H9 (cell line): Measurements from ENCODE around the gene DPF3. TPM values are rescaled to one million over a fixed set of nuclear protein-coding genes. Genes with fewer than 3 reads are reported as not detected.

Experiments
- DNase-seq: peaks from one replicate; pipeline ENCODE4 v3.0.0-alpha.2; 2017
- H2AFZ ChIP-seq: one replicate; pipeline ENCODE4 v1.6.1; 2013; ENCODE audit warnings: mild to moderate bottlenecking, low read length, control low read depth, moderate library complexity
- H2AK5ac ChIP-seq: 2 replicates; pipeline ENCODE4 v1.6.1; 2013; ENCODE audit warnings: low read length, control low read depth, mixed read lengths; ENCODE audit not compliant: insufficient read length
- H2BK120ac ChIP-seq: one replicate; pipeline ENCODE4 v1.6.1; 2013; ENCODE audit warnings: low read depth, mild to moderate bottlenecking, low read length, control low read depth, inconsistent platforms; ENCODE audit not compliant: poor library complexity, severe bottlenecking
- H2BK12ac ChIP-seq: 2 replicates; pipeline ENCODE4 v1.6.1; 2013; ENCODE audit warnings: low read length, control low read depth, mixed read lengths, low read depth; ENCODE audit not compliant: insufficient read length
- H2BK15ac ChIP-seq: 2 replicates; pipeline ENCODE4 v1.6.1; 2013; ENCODE audit warnings: low read depth, low read length, control low read depth
- H2BK20ac ChIP-seq: one replicate; pipeline ENCODE4 v1.6.1; 2013; ENCODE audit warnings: low read depth, mild to moderate bottlenecking, low read length, control low read depth, inconsistent platforms; ENCODE audit not compliant: poor library complexity, severe bottlenecking
- H2BK5ac ChIP-seq: 2 replicates; pipeline ENCODE4 v1.6.1; 2013; ENCODE audit warnings: low read length, control low read depth, mixed read lengths; ENCODE audit not compliant: insufficient read length
- H3K14ac ChIP-seq: 2 replicates; pipeline ENCODE4 v1.6.1; 2013; ENCODE audit warnings: low read length, control low read depth; ENCODE audit not compliant: insufficient read depth
- H3K18ac ChIP-seq: 2 replicates; pipeline ENCODE4 v1.6.1; 2013; ENCODE audit warnings: low read depth, mild to moderate bottlenecking, mixed read lengths, low read length, control low read depth; ENCODE audit not compliant: insufficient read length
- H3K23ac ChIP-seq: 2 replicates; pipeline ENCODE4 v1.6.1; 2013; ENCODE audit warnings: low read length, control low read depth, mixed read lengths, low read depth; ENCODE audit not compliant: insufficient read length
- H3K23me2 ChIP-seq: 2 replicates; pipeline ENCODE4 v1.6.1; 2013; ENCODE audit warnings: low read depth, mild to moderate bottlenecking, mixed read lengths, low read length, control low read depth; ENCODE audit not compliant: insufficient read length, poor library complexity, severe bottlenecking
- H3K27ac ChIP-seq: 2 replicates; pipeline ENCODE4 v1.5.1; 2013; ENCODE audit warnings: low read length, control low read depth, mixed read lengths, low read depth; ENCODE audit not compliant: insufficient read length
- H3K27me3 ChIP-seq: 2 replicates; pipeline ENCODE4 v1.6.1; 2013; ENCODE audit warnings: low read length, control low read depth, inconsistent platforms; ENCODE audit not compliant: insufficient read depth
- H3K4ac ChIP-seq: 2 replicates; pipeline ENCODE4 v1.6.1; 2013; ENCODE audit warnings: low read depth, mild to moderate bottlenecking, control low read depth, inconsistent platforms, low read length, moderate library complexity
- H3K4me1 ChIP-seq: 2 replicates; pipeline ENCODE4 v1.6.1; 2013; ENCODE audit warnings: low read length, control low read depth, inconsistent platforms; ENCODE audit not compliant: insufficient read depth
- H3K4me2 ChIP-seq: 2 replicates; pipeline ENCODE4 v1.6.1; 2013; ENCODE audit warnings: low read length, control low read depth, mixed read lengths; ENCODE audit not compliant: insufficient read length, insufficient read depth
- H3K56ac ChIP-seq: 2 replicates; pipeline ENCODE4 v1.6.1; 2013; ENCODE audit warnings: low read depth, mild to moderate bottlenecking, mixed read lengths, low read length, control low read depth; ENCODE audit not compliant: insufficient read length
- H3K79me1 ChIP-seq: 2 replicates; pipeline ENCODE4 v1.6.1; 2013; ENCODE audit warnings: low read depth, mild to moderate bottlenecking, moderate library complexity, low read length, control low read depth, inconsistent platforms; ENCODE audit not compliant: insufficient read depth, poor library complexity, severe bottlenecking
- H3K79me2 ChIP-seq: 2 replicates; pipeline ENCODE4 v1.6.1; 2013; ENCODE audit warnings: low read length, control low read depth, inconsistent platforms; ENCODE audit not compliant: insufficient read depth
- H3K9ac ChIP-seq: 2 replicates; pipeline ENCODE4 v1.6.1; 2013; ENCODE audit warnings: low read length, control low read depth, mixed read lengths; ENCODE audit not compliant: insufficient read length; ENCODE audit errors: extremely low read depth
- H3K9me3 ChIP-seq: one replicate; pipeline ENCODE4 v1.6.1; 2013; ENCODE audit warnings: low read depth, low read length, inconsistent platforms; ENCODE audit not compliant: control insufficient read depth
- H3T11ph ChIP-seq: one replicate; pipeline ENCODE4 v1.6.1; 2013; ENCODE audit warnings: mild to moderate bottlenecking, low read length, control low read depth, inconsistent platforms
- H4K20me1 ChIP-seq: one replicate; pipeline ENCODE4 v1.6.1; 2013; ENCODE audit not compliant: control insufficient read depth, insufficient read length, insufficient read depth
- H4K5ac ChIP-seq: 2 replicates; pipeline ENCODE4 v1.6.1; 2013; ENCODE audit warnings: low read depth, mild to moderate bottlenecking, mixed read lengths, low read length, control low read depth; ENCODE audit not compliant: insufficient read length
- H4K8ac ChIP-seq: replicated peaks from 2 replicates; pipeline ENCODE4 v1.6.1; 2013; ENCODE audit warnings: low read length, control low read depth, mixed read lengths, low read depth; ENCODE audit not compliant: insufficient read length
- H4K91ac ChIP-seq: 2 replicates; pipeline ENCODE4 v1.6.1; 2013; ENCODE audit warnings: low read depth, mild to moderate bottlenecking, moderate library complexity, mixed read lengths, low read length, control low read depth; ENCODE audit not compliant: insufficient read length
- H3K27ac Mint-ChIP-seq, 3 experiments: 2 replicates in 2 of 3; 3 replicates in 1 of 3; pipeline ENCODE4 v1.8.0; 2020 to 2021; ENCODE audit warnings: mixed read lengths in 3 of 3, mild to moderate bottlenecking in 1 of 3, moderate library complexity in 1 of 3
- H3K27me3 Mint-ChIP-seq: 2 replicates; pipeline ENCODE4 v1.8.0; 2021; ENCODE audit warnings: low read depth, mild to moderate bottlenecking, moderate library complexity, mixed read lengths
- H3K36me3 Mint-ChIP-seq, 3 experiments: 2 replicates in 2 of 3; 3 replicates in 1 of 3; pipeline ENCODE4 v1.8.0; 2020 to 2021; ENCODE audit warnings: low read depth in 3 of 3, mixed read lengths in 3 of 3; ENCODE audit not compliant: insufficient read depth in 1 of 3
- H3K4me1 Mint-ChIP-seq, 2 experiments: 2 replicates each; pipeline ENCODE4 v1.8.0; 2020; ENCODE audit warnings: mixed read lengths in 2 of 2
- H3K4me3 Mint-ChIP-seq, 2 experiments: 2 replicates in 1 of 2; 3 replicates in 1 of 2; pipeline ENCODE4 v1.8.0; 2020 to 2021; ENCODE audit warnings: mild to moderate bottlenecking in 2 of 2, mixed read lengths in 2 of 2, moderate library complexity in 1 of 2
- H3K9me3 Mint-ChIP-seq, 2 experiments: 2 replicates in 1 of 2; 3 replicates in 1 of 2; pipeline ENCODE4 v1.8.0; 2020; ENCODE audit warnings: mild to moderate bottlenecking in 2 of 2, mixed read lengths in 2 of 2, moderate library complexity in 1 of 2
- WGBS: extraction: QIAGEN DNeasy Blood & Tissue Kit; methylation state at CpG from one replicate; pipeline ENCODE4 v1.1.7; 2013; ENCODE audit warnings: missing lambda C conversion rate, low lambda C conversion rate, mixed read lengths; ENCODE audit not compliant: insufficient read length; ENCODE audit errors: extremely low coverage; 5-methylcytosine and 5-hydroxymethylcytosine counted together
- total RNA-seq: library from RNA; stranded (reverse); gene quantifications from 2 replicates; pipeline ENCODE4 v1.2.1, GENCODE V29; 2021
- TF ChIP-seq, protein P1 (sequence below): fragments of 200-600 bp; sonication (generic); conservative IDR thresholded peaks from 3 replicates; pipeline ENCODE4 v1.8.0; 2021; ENCODE audit warnings: antibody characterized with exemption, mild to moderate bottlenecking

DPF3 gene
- total RNA-seq, 1 experiment from 2014 or later = not detected

DNA sequence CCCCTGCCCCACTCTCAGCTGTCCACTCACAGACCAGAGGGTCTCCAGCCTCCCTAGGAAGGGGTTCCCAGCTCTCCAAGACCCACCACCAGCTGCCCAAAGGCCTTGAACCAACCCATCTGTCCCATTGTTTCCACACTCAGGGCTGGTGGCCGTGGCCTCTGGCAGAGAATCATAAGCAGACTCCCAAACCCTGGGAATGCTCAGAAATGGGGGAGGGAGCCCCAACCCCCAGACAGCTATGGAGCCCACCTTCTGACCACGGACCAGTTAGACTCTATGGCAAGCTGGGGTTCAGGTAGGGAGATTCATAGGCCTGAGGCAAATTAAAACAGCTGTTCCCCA is 280.0 kb downstream of the DPF3 start:
- Histone ChIP-seq H4K91ac (no peak overlapping the region), H3K18ac (no peak overlapping the region), H3K56ac (no peak overlapping the region), H2BK20ac (no peak overlapping the region), H3K14ac (no peak overlapping the region), H3K27ac (no peak overlapping the region), H2BK120ac (no peak overlapping the region), H3K4me2 (no peak overlapping the region), H3K9me3 (no peaks in the 10 kb centered on the region), H2AK5ac (no peak overlapping the region), H4K8ac (no peak overlapping the region), H2BK5ac (no peak overlapping the region), H3K4ac (no peak overlapping the region), H3K23me2 (no peaks in the 10 kb centered on the region), H3K79me2 (no peaks in the 10 kb centered on the region), H4K20me1 (no peaks in the 10 kb centered on the region), H3K4me1 (peaks cover 4% of the 10 kb centered on the region; the same call in 1 of the 2 replicates), H2AFZ (no peak overlapping the region), H3K79me1 (no peaks in the 10 kb centered on the region), H2BK15ac (no peak overlapping the region), H3K23ac (no peak overlapping the region), H3T11ph (no peak overlapping the region), H4K5ac (no peak overlapping the region), H3K27me3 (no peaks in the 10 kb centered on the region), H2BK12ac (no peak overlapping the region), H3K9ac (no peak overlapping the region)
- Mint-ChIP-seq H3K9me3 (no peaks in the 10 kb centered on the region), H3K4me1 (peaks cover 5 to 19% of the 10 kb centered on the region in 2 experiments; a peak in 3 of 4 replicates), H3K27ac (peak overlapping the region in 1 of 3 experiments; percentile 17; a peak in 1 of 7 replicates), H3K4me3 (no peak overlapping the region), H3K27me3 (peaks cover 7% of the 10 kb centered on the region), H3K36me3 (no peaks in the 10 kb centered on the region; a peak in 1 of 7 replicates)
- DNase-seq = no peak
- TF ChIP-seq, protein P1, sequence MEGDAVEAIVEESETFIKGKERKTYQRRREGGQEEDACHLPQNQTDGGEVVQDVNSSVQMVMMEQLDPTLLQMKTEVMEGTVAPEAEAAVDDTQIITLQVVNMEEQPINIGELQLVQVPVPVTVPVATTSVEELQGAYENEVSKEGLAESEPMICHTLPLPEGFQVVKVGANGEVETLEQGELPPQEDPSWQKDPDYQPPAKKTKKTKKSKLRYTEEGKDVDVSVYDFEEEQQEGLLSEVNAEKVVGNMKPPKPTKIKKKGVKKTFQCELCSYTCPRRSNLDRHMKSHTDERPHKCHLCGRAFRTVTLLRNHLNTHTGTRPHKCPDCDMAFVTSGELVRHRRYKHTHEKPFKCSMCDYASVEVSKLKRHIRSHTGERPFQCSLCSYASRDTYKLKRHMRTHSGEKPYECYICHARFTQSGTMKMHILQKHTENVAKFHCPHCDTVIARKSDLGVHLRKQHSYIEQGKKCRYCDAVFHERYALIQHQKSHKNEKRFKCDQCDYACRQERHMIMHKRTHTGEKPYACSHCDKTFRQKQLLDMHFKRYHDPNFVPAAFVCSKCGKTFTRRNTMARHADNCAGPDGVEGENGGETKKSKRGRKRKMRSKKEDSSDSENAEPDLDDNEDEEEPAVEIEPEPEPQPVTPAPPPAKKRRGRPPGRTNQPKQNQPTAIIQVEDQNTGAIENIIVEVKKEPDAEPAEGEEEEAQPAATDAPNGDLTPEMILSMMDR = no peak
- no CpG with 5 or more reads among the region's 2 CpGs for WGBS
